Right renal pelvis (tissue), 4 donors: ENCODE measurements around the gene C17orf114.

ENCODE experiments used
- DNase-seq, 4 donors: peaks; one replicate each; pipeline ENCODE4 v3.0.0-alpha.2; 2013; ENCODE audit warnings: low read depth in 4 of 4, low spot score in 3 of 4, missing footprints in 1 of 4

C17orf114 gene

GRCh38 chr17:4823373-4824089, 21.4 kb upstream of the C17orf114 start:
- no peak for DNase-seq

GRCh38 chr17:4822835-4823234, 20.7 kb upstream of the C17orf114 start:
- no peak for DNase-seq

GRCh38 chr17:4818276-4818675, 16.1 kb upstream of the C17orf114 start:
- no peak for DNase-seq

- no peak for DNase-seq
Observed at GRCh38 chr17:4816826-4817225, 14.7 kb upstream of the C17orf114 start.

GRCh38 chr17:4815043-4815675, 13.0 kb upstream of the C17orf114 start:
- DNase-seq, result no peak

- DNase-seq, result no peak
Observed at GRCh38 chr17:4812690-4813089, 10.6 kb upstream of the C17orf114 start.

GRCh38 chr17:4811471-4811870, 9.3 kb upstream of the C17orf114 start:
- no peak for DNase-seq

- no peak for DNase-seq
Observed at GRCh38 chr17:4810696-4811290, 8.7 kb upstream of the C17orf114 start.

GRCh38 chr17:4808378-4808767, 6.2 kb upstream of the C17orf114 start:
- DNase-seq, result no peak

- DNase-seq, result no peak
Observed at GRCh38 chr17:4807605-4808377, 5.7 kb upstream of the C17orf114 start.

- DNase-seq, result peak in 2 of 4 donors; percentile 72 to 74
Observed at GRCh38 chr17:4806777-4807604, 4.9 kb upstream of the C17orf114 start, which contains the start of gene PLD2. TSS of gene PLD2 (plus strand) at chr17:4807152. CDS start at chr17:4807773, 621 bp downstream.

- DNase-seq, result no peak
Observed at GRCh38 chr17:4806456-4806776, 4.3 kb upstream of the C17orf114 start.

GRCh38 chr17:4800462-4801196, 1.5 kb downstream of the C17orf114 start:
- no peak for DNase-seq

- DNase-seq, result no peak
Observed at GRCh38 chr17:4796552-4796920, 5.6 kb downstream of the C17orf114 start.

GRCh38 chr17:4795168-4795567, 7.0 kb downstream of the C17orf114 start:
- DNase-seq, result no peak

GRCh38 chr17:4790705-4791088, 11.4 kb downstream of the C17orf114 start:
- DNase-seq, result no peak

GRCh38 chr17:4789951-4790704, 12.0 kb downstream of the C17orf114 start:
- DNase-seq, result peak in 3 of 4 donors; percentile 67 to 79 (median 68)

GRCh38 chr17:4789701-4789950, 12.5 kb downstream of the C17orf114 start:
- DNase-seq, result no peak
